IPS DF 4.7 (cell line): Measurements from ENCODE around the gene PGD.
"Not testable (repeated sequence)": the region's sequence is repeated elsewhere in the genome, so short reads cannot be mapped to it uniquely, and the experiment has no call there.

ENCODE experiments used
- DNase-seq: peaks from one replicate; pipeline ENCODE4 v3.0.0-alpha.2; 2013; ENCODE audit warnings: low spot score; ENCODE audit errors: extremely low read depth

The PGD gene

GRCh38 chr1:10434590-10434989 is 35.7 kb downstream of the PGD start:
- DNase-seq = no peak

DNA sequence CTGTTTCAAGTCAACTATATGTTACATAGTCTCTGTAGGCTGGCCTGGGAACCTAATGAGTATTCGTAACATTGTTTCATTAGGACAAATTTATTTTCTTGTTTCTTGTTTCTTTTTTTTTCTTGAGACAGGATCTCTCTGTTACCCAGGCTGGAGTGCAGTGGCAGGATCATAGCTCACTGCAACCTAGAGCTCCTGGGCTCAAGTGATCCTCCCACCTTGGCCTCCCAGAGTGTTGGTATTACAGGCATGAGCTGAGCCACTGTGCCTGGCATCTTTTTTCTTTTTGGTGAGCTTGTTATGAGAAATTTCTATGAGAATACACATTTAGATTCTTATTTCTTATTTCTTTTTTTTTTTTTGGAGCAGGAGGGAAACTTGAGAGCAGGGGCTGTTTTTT is 38.2 kb downstream of the PGD start:
- no peak for DNase-seq

DNA sequence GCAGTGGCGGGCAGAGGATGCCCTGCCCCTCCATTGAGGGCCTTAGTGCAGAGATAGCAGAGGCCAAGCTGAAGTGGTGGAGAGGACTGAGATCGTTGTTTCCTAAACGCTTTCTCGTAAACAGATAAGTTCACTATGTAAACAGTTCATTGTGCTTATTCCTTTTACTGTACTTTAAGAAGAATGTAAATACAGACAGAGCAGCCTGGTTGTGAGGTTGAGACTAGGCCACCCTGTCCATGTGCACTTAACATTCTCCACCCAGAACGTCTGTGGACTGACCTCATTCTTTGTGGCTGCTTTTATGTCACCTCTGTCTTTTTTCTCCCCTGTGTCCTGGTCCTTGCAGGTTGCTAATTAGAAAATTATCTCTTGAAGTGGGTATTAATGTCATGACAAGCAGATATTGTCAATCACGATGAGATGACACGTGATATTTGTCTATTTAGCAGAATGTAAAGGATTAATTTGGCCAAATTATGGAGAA is 39.9 kb downstream of the PGD start:
- DNase-seq = no peak

DNA sequence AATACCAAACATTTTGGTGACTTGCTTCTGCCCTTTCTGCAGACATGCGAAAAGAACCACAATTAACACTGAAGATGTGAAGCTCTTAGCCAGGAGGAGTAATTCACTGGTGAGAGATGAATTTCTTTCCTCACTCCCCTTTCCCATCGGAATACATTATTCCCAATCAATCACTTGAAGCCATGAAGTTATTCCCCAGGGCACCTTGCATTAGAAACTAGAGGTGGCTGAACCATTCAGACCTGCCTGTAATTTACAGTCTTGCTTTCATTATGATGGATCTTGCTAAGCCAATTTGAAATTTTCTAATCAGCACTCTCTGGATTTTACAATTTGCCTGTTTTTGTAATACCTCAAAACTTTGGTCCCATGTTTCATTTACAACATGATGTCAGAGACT is 41.4 kb downstream of the PGD start:
- DNase-seq = no peak

- no peak for DNase-seq
Measured at GRCh38 chr1:10440794-10441193, 41.9 kb downstream of the PGD start.

DNA sequence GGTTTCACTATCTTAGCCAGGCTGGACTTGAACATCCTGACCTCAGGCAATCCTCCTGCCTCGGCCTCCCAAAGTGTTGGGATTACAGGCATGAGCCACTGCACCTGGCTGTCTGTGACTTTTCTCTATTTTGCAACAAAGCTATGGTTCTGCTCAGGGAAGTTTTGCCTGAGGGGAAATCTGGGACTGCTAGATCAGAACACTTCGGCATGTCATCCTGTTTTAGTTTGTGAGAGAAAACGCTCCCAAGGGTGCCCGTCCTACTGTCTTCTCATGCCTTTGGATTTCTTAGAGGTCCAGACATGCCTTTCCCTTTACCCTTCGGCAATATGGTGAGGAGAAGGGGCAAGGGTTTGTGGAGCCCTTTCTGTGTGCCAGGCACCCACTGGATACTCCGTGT is 45.4 kb downstream of the PGD start:
- DNase-seq = no peak

DNA sequence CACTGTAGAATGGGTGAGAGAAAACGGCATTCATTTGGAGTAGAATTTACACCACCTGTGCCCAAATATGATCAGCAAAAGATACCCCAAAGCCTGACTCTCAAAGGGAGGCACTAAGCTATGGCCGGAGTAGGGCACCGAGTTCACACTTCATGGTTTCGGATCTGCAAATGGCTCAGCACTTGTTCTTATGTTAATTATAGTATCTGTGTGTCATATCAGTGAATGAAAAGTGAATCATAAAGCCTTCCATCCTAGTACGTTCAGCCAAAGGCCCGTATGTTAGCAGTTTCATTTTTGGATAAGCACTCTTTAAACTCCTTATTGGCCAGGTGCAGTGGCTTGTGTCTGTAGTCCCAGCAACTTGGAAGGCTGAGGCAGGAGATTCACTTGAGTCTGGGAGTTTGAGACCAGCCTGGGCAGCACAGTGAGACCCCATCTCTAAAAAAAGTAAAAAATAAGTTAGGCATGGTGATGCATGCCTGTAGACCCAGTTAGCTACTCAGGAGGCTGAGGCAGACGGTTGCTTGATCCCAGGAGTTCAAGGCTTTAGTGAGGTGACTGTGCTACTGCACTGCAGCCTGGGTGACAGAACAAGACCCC is 46.0 kb downstream of the PGD start:
- DNase-seq = no peak

- no peak for DNase-seq
Measured at GRCh38 chr1:10446790-10447422, 48.0 kb downstream of the PGD start.

- DNase-seq = no peak
Measured at GRCh38 chr1:10449751-10450150, 50.9 kb downstream of the PGD start, which contains the start of gene CORT. CORT (plus strand) TSS chr1:10450031; CDS start chr1:10450224, 193 bp downstream.

- DNase-seq = no peak
Measured at GRCh38 chr1:10450156-10450814, 51.4 kb downstream of the PGD start.

DNA sequence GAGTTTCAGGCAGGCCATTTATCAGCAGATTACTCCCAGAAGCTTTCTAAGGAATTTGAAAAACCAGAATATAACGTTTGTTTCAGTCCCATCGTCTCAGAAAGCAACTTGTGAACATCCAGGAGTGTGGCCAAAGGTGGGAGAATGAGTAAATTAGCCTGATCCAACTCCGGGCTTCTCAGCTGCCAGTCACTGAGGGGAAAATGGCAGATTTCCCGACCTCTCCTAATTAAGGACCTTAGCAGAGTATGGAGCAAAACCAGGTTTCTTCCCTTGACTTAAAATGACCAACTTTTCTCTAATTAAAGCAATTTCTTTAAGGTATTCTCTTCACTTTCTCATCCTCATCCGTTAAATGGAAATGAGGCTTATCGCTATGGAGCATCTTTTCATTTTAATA is 52.0 kb downstream of the PGD start:
- DNase-seq = no peak

GRCh38 chr1:10451287-10451686 is 52.4 kb downstream of the PGD start:
- DNase-seq = no peak

GRCh38 chr1:10456048-10456447 is 57.2 kb downstream of the PGD start:
- no peak for DNase-seq

DNA sequence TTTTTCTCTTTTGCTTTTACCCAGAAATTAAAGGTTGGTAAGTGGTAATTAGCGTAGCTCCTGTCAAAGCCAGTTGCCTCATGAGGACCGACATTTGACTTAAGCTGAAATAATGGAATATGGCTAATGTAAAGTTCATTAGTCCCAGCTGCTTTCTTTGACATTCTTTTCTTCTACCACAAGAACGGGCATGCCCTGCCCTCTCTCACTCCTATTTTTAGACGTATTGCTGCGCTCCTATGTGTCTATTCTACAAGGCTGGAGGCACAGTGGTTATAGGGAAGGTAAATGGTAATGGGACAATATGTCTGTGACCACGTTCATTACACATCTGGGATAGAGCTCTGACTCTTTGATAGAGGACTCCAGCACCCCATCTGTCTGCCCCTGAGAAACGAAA is 57.8 kb downstream of the PGD start:
- no peak for DNase-seq

DNA sequence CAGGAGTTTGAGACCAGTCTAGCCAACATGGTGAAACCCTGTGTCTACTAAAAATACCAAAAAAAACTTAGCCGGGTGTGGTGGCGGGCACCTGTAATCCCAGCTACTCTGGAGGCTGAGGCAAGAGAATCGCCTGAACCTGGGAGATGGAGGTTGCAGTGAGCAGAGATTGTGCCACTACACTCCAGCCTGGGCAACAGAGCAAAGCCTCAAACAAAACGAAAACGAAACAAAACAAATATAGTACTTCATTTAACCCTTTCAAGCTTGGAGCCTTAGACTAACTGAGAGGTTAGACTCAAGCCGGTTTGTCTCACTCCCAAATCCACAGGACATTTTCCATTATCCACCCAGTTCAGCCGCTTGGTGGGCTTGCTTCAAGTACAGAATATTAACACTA is 58.6 kb downstream of the PGD start:
- not testable (repeated sequence) for DNase-seq

- DNase-seq = no peak
Measured at GRCh38 chr1:10457875-10458274, 59.0 kb downstream of the PGD start.

DNA sequence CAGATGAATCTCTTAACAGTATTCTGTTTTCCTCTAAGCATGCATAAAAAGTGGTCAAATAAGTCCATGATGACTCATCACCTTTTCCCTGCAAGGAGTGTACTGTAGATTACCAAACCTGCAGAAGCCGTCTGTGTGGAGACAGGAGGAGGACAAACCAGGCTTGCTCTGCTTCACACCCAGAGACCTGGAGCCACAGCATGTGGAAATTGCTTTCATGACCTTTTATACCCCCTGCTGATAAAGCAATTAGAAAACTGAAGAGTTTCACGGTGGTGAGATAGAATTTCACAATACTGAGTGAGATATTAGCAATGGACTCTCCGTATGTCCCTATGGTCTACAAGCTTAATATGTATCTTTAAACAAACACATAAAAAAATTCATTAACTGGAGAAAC is 60.3 kb downstream of the PGD start:
- no peak for DNase-seq

DNA sequence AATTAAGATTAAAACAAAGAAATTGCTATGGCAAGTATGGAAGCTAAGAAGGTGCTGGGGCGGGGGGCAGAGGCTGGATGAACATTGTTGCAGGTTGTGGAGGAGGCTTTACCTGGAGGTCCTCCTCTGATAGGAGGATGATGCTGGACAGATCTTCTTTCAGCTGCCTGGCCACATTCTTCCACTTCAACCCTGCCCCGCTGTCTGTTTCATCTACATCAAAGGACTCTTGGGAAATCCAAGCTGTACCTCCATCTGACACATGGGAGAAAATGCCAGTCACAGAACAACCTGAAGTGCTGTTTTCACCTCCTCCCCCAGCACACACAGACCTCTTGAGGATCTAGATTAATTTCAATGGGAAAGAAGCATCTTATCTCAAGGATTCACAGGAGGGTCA is 68.2 kb downstream of the PGD start:
- DNase-seq = no peak

- no peak for DNase-seq
Measured at GRCh38 chr1:10470043-10470442, 71.2 kb downstream of the PGD start.
